Transverse colon (tissue), 4 donors: ENCODE measurements around the gene TLX2. TPM values are rescaled to one million over a fixed set of nuclear protein-coding genes. Genes with fewer than 3 reads are reported as not detected.
A peak's percentile ranks its signal among the peaks of the same experiment; 100 is the strongest.

Source experiments
- DNase-seq: peaks from one replicate; pipeline ENCODE4 v3.0.0-alpha.2; 2019
- H3K27ac ChIP-seq, 4 donors: fragments of 200-600 bp; sonication (generic); 2 replicates each; pipeline ENCODE4 v1.5.1; 2016 to 2018; ENCODE audit warnings: inconsistent platforms in 4 of 4
- H3K27me3 ChIP-seq: fragments of 200-600 bp; sonication (generic); 2 replicates; pipeline ENCODE4 v1.5.1; 2017; ENCODE audit warnings: inconsistent platforms
- H3K36me3 ChIP-seq, 4 donors: fragments of 200-600 bp; sonication (generic); 2 replicates each; pipeline ENCODE4 v1.5.1; 2017 to 2019; ENCODE audit warnings: inconsistent platforms in 4 of 4
- H3K4me1 ChIP-seq, 4 donors: fragments of 200-600 bp; sonication (generic); 2 replicates each; pipeline ENCODE4 v1.5.1; 2017 to 2020; ENCODE audit warnings: inconsistent platforms in 4 of 4
- H3K4me3 ChIP-seq, 4 donors: fragments of 200-600 bp; sonication (generic); 1 replicate in 1 of 4; 2 replicates in 3 of 4; pipeline versions ENCODE4 v1.5.1 to v1.6.1; 2017 to 2019; ENCODE audit warnings: inconsistent platforms in 4 of 4
- H3K9me3 ChIP-seq, 2 donors: fragments of 200-600 bp; sonication (generic); 2 replicates each; pipeline ENCODE4 v1.5.1; 2017 to 2019; ENCODE audit warnings: inconsistent platforms in 2 of 2
- EP300 ChIP-seq: sonication (generic); formaldehyde crosslinking; IDR thresholded peaks from one replicate; pipeline ENCODE4 v1.6.1; 2017; ENCODE audit warnings: antibody characterized with exemption, low read depth
- POLR2A ChIP-seq: fragments of 450-650 bp; IDR thresholded peaks from one replicate; pipeline ENCODE4 v1.6.1; 2016; ENCODE audit warnings: antibody characterized with exemption, mild to moderate bottlenecking, moderate library complexity
- POLR2AphosphoS5 ChIP-seq, 3 donors: sonication (generic); formaldehyde crosslinking; IDR thresholded peaks; one replicate each; pipeline ENCODE4 v1.6.1; 2016; ENCODE audit warnings: antibody characterized with exemption in 3 of 3
- WGBS, 2 donors: methylation state at CpG; one replicate each; pipeline ENCODE4 v1.1.5; 2018; ENCODE audit warnings: low coverage in 1 of 2; 5-methylcytosine and 5-hydroxymethylcytosine counted together
- in situ Hi-C, 4 donors: fragments of 200-750 bp; cut with MboI; loops; one replicate each; pipeline versions ENCODE4 v1.15.0 to v1.15.1; 2017; ENCODE audit warnings: low sequenced_read_pairs in 3 of 4, low pct_ligation_motif_present in 1 of 4, low pct_unique_long_range_greater_than_20kb in 1 of 4
- intact Hi-C: fragments of 100-400 bp; cut with DNase I; formaldehyde crosslinking; loops from one replicate; pipeline ENCODE4 v1.15.1; 2023; ENCODE audit warnings: low total_unique reads
- total RNA-seq, 4 donors: library from RNA; depleted of rRNA; stranded (reverse); fragments of >200 nt; gene quantifications; one replicate each; pipeline ENCODE4 v1.1.0, GENCODE V29; 2016
- TF ChIP-seq, protein P1 (sequence below), 5 experiments: fragments of 200-600 bp in 3 of 5; fragments of 450-650 bp in 2 of 5; sonication (generic) in 3 of 5; IDR thresholded peaks; 1 replicate in 2 of 5; 2 replicates in 3 of 5; pipeline ENCODE4 v1.5.1; 2016 to 2017; ENCODE audit warnings: antibody characterized with exemption in 5 of 5, inconsistent platforms in 3 of 5, mild to moderate bottlenecking in 2 of 5, moderate library complexity in 1 of 5

The TLX2 gene
- total RNA-seq, 4 donors from 2014 or later = 0.96 to 2.5 TPM; not detected in 2

DNA sequence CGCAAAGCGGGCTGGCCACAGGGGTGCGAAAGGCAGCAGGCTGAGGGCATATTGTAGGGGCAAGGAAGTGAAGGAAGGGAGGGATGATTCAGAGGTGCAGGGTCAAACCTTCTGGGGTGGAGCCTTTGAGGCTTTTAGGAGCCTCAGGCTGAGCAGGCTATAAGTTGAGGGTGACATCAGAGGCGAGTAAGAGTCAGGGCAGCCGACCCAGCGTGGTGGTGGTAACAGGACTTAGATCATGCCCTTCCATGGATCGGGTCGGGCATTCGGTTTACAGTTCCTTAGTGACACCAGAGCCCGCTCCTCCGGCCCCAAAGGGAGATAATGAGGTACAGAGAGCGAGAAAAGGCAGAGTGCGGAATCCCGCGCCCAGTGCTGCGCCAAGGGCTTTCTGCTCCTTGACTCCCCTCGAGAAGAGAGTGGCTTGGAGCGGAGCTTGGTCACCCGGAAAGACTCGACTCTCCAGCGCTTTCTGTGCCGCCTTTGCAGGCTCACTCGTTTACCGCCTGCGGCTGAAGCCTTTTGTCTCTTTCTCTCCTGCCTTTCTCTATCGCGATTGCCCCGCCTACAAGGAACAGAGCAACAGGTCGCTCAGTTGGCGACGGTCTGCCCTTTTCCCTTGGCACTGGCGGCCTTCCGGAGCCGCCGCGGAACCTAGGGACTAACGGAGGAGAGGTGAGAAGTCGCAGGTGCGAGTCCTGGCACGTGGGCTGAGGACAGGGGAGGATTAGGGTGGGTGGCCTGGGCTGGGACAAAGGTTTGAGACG is 15.6 kb upstream of the TLX2 start:
- Histone ChIP-seq H3K27ac (no peak overlapping the region), H3K27me3 (peaks cover 42% of the 10 kb centered on the region), H3K4me1 (peaks cover 19 to 43% (median 37%) of the 10 kb centered on the region in 4 donors), H3K9me3 (no peaks in the 10 kb centered on the region), H3K36me3 (no peaks in the 10 kb centered on the region), H3K4me3 (peak overlapping the region in 3 of 4 donors; percentile 11 to 50 (median 40))
- TF ChIP-seq EP300 = no peak
- TF ChIP-seq POLR2AphosphoS5 (IDR thresholded peaks at IDR 0.05) = no peak
- no peak for TF ChIP-seq POLR2A
- TF ChIP-seq, protein P1, sequence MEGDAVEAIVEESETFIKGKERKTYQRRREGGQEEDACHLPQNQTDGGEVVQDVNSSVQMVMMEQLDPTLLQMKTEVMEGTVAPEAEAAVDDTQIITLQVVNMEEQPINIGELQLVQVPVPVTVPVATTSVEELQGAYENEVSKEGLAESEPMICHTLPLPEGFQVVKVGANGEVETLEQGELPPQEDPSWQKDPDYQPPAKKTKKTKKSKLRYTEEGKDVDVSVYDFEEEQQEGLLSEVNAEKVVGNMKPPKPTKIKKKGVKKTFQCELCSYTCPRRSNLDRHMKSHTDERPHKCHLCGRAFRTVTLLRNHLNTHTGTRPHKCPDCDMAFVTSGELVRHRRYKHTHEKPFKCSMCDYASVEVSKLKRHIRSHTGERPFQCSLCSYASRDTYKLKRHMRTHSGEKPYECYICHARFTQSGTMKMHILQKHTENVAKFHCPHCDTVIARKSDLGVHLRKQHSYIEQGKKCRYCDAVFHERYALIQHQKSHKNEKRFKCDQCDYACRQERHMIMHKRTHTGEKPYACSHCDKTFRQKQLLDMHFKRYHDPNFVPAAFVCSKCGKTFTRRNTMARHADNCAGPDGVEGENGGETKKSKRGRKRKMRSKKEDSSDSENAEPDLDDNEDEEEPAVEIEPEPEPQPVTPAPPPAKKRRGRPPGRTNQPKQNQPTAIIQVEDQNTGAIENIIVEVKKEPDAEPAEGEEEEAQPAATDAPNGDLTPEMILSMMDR (IDR thresholded peaks at IDR 0.05) = no peak
- in situ Hi-C loops (loop anchor here in 2 of 4 donors (25.0 kb wide), 1 partner anchor 89 kb away; no protein-coding TSS in a partner anchor), intact Hi-C loops (no loop called here)
- 2 to 10% methylated on average over 4 to 41 of the region's 41 CpGs for WGBS, 2 donors
- peak; percentile 33 for DNase-seq

DNA sequence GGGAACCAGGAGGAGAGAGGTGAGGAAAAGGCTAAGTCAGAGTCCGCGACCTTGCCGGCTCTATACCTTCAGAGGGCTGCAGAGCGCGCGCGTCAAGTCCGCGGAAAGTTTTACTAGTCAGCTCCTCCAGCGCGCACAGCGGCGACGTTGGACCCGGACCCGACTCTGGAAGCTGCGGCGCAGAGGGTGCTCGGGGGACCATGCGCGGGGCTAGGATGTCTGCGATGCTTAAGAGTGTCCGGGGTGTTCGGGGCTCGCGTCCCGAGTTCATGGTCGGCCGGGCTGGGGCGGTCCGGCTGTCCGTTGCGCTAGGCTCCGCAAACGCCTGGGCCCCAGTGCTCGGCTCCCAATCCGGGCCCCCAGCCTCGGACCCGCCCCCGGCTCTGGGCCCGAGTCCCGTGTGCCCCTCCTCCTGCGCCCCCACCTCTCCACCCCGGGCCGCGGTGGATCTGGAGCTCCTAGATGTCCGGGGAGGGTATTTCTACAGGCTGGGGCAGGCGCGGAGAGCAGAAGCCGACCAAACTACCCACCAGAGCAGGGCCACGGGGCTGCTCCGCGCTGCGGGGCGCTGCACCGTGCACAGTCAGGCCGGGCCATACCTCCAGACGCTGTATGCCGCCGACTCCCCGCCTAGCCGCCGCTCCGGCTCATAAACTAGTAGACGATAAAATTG is 14.8 kb upstream of the TLX2 start, which contains the start of gene LBX2:
LBX2 (minus strand) TSS at position 337 of the 673 bp plus-strand sequence; CDS start at position 271, 66 bp downstream.
- peaks cover 19 to 50% (median 41%) of the 10 kb centered on the region in 4 donors for H3K4me1 ChIP-seq

DNA sequence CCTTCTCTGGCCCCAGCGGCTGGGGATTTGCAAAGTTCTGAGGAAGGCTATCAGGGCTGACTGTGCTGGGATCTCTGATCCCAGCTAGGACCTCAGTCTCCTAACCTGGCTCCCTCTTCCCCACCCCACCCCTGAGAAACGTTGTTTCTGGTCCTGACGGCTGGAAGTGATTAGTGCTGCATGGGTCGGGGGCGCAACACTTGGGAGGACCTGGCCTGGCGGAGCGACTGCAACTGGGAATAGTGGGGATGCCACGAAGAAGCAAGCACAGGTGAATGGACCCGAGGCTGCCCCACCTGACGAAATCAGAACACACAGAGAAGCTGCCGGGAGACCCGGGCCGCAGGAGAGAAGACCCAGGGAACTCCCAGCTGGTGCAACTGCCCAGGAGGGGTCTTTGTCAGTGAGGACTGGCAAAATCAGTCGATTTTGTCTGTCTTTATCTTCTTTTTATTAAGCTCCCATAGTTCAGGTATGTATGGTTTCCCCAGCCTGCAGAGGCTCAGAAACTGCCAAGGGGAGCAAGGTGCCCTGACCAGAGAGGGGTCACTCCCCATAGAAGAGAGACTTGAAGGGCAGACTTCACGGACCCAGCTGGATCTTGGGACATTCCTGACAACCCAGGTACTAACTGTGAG is 14.2 kb upstream of the TLX2 start:
- Histone ChIP-seq H3K4me1 (peaks cover 19 to 57% (median 45%) of the 10 kb centered on the region in 4 donors), H3K27me3 (peaks cover 42% of the 10 kb centered on the region), H3K36me3 (no peaks in the 10 kb centered on the region), H3K27ac (no peak overlapping the region), H3K9me3 (no peaks in the 10 kb centered on the region), H3K4me3 (peak overlapping the region in 1 of 4 donors; percentile 50)
- intact Hi-C loops = no loop called here
- WGBS, 2 donors = 62 to 67% methylated on average over 1 to 14 of the region's 15 CpGs
- TF ChIP-seq, protein P1 (IDR thresholded peaks at IDR 0.05) = no peak
- TF ChIP-seq POLR2AphosphoS5 (IDR thresholded peaks at IDR 0.05) (no peak), EP300 (no peak), POLR2A (no peak)
- DNase-seq = no peak
- in situ Hi-C loops = loop anchor here in 3 of 4 donors (5.0 to 25.0 kb wide), 2 partner anchors 77 to 87 kb away; no protein-coding TSS in a partner anchor

More for the DNA sequence above, 14.8 kb upstream of the TLX2 start, which contains the start of gene LBX2:
- WGBS, 2 donors = 4 to 5% methylated on average over 4 to 49 of the region's 65 CpGs
- Histone ChIP-seq H3K4me3 (peak within 1 kb of the TSS in 3 of 4 donors; percentile 11 to 50 (median 40)), H3K27me3 (peaks cover 42% of the 10 kb centered on the region), H3K9me3 (no peaks in the 10 kb centered on the region), H3K36me3 (no peaks in the 10 kb centered on the region), H3K27ac (no peak within 1 kb of the TSS)
- TF ChIP-seq POLR2A = no peak
- no peak for TF ChIP-seq POLR2AphosphoS5 (IDR thresholded peaks at IDR 0.05)
- no peak for TF ChIP-seq EP300
- TF ChIP-seq, protein P1 (IDR thresholded peaks at IDR 0.05) = no peak
- in situ Hi-C loops = loop anchor here in 2 of 4 donors (25.0 kb wide), 1 partner anchor 88 kb away; no protein-coding TSS in a partner anchor
- no peak for DNase-seq
- intact Hi-C loops = no loop called here

DNA sequence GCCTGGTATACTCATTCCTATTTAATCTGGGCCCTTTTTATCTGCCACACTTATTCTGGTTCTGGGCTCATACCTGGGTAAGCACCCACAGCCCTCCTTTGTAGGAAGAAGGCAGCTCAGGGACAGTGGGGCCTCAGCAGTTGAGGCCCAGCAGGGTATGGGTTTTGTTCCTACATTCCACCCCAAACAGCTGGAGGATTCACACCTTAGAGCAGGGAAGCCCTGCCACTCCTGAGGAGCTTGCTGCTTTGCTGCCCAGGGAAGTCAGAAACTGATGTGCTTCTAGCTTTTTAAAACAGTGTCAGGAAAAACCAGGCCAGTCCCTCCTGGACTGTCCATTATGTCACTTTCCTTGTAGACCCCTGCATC is 13.7 kb upstream of the TLX2 start:
- no peak overlapping the region for H3K4me3 ChIP-seq
- H3K27ac ChIP-seq = no peak overlapping the region
- in situ Hi-C loops (loop anchor here in 1 of 4 donors (5.0 kb wide), 1 partner anchor 77 kb away; no protein-coding TSS in a partner anchor), intact Hi-C loops (no loop called here)
- DNase-seq = no peak
- no peaks in the 10 kb centered on the region for H3K36me3 ChIP-seq
- H3K9me3 ChIP-seq = no peaks in the 10 kb centered on the region
- TF ChIP-seq EP300 (no peak), POLR2AphosphoS5 (IDR thresholded peaks at IDR 0.05) (no peak), POLR2A (no peak)
- TF ChIP-seq, protein P1 (IDR thresholded peaks at IDR 0.05) = no peak
- peaks cover 19 to 62% (median 47%) of the 10 kb centered on the region in 4 donors for H3K4me1 ChIP-seq
- H3K27me3 ChIP-seq = peaks cover 42% of the 10 kb centered on the region
